Suppressor macrophage treated with lipopolysaccharide for 4 hours (primary cell): ENCODE measurements around the gene MBP.

Experiments used
- DNase-seq: peaks from one replicate; pipeline ENCODE4 v3.0.0-alpha.2; 2020

Gene MBP

GRCh38 chr18:77078690-77079070 lies 53.9 kb downstream of the MBP start:
- DNase-seq, result no peak

- no peak for DNase-seq
Measured at GRCh38 chr18:77077941-77078689, 54.5 kb downstream of the MBP start.

- no peak for DNase-seq
Measured at GRCh38 chr18:77077401-77077800, 55.2 kb downstream of the MBP start.

DNA sequence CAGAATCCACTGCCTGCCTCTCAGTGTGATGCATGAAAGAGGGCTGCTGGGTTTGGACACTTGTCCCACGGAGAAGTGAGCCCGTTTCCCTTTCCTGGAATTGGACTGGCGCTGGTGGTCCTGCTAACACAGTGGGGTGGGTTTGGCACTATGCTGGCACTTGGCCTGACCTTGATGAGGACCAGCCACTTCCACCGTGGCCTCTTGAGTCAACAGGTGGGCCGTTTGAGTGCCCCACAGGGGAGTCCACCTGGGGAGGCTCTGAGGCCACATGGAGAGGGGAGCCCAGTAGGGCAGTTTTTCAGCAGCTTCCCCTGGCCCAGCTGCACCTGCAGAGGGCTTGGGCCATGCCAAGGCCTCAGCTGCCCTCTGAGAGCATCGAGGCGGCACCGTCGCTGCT lies 56.5 kb downstream of the MBP start:
- no peak for DNase-seq

- DNase-seq, result no peak
Measured at GRCh38 chr18:77074431-77074830, 58.2 kb downstream of the MBP start.

- DNase-seq, result no peak
Measured at GRCh38 chr18:77073336-77074093, 59.1 kb downstream of the MBP start.

DNA sequence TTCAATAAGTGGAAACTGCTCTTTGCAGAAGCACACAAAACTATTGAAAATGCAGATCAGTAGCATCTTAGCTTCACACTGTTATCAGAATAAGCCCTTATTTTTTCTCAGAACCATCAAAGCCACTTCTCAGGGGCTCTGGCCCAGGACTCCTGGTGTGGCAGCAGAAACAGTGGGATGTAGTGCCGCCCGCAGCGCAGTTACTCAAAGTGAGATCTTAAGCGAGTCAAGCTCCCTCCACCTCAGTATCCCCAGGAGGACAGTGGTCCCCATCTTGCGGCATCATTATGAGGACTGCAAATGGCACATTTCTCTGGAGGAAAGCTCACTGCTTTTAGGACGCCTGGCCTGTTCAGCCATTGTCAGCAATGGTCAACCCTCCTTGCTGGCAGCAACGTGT lies 60.0 kb downstream of the MBP start:
- DNase-seq, result no peak

- peak; percentile 37 for DNase-seq
Measured at GRCh38 chr18:77071711-77072292, 60.8 kb downstream of the MBP start.

- no peak for DNase-seq
Measured at GRCh38 chr18:77071061-77071460, 61.5 kb downstream of the MBP start.

DNA sequence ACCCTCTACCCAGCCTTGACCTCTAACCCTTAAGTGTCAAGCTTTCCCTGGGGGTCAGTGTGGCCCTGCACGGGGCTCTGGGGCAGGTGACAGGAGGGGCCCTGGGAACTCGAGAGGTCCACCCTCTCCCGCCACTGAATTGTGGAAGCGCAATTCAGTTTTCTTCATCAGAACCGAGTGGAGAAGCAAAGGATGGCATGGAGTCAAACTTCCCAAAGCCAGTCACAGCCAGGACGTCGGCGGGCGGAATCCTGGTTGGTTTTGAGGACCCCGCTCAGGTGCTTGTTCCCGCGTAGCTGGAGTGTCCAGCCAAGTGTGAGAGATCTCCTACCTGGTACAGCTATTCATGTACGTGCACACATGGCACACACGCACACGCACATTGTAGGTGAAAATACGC lies 62.0 kb downstream of the MBP start:
- no peak for DNase-seq

GRCh38 chr18:77069931-77070330 lies 62.7 kb downstream of the MBP start:
- no peak for DNase-seq

DNA sequence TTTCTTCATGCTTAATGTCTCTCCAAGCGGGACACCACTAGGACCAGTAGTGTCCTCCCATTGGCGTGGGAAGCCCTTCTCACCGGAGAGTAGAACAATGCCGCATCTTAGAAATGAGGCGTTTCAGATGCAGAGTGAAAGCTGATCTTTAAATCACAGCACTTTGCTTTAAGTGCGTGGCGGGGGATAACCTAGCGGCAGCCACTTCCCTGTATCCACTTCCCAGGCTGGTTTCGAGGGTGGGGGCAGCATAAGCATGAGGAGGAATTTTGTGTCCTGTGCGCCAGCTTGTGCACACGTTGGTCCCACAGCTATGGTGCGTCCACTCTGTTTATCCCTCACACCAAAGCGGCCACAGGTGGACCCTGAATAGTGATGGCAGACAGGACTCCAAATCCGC lies 63.1 kb downstream of the MBP start:
- no peak for DNase-seq

DNA sequence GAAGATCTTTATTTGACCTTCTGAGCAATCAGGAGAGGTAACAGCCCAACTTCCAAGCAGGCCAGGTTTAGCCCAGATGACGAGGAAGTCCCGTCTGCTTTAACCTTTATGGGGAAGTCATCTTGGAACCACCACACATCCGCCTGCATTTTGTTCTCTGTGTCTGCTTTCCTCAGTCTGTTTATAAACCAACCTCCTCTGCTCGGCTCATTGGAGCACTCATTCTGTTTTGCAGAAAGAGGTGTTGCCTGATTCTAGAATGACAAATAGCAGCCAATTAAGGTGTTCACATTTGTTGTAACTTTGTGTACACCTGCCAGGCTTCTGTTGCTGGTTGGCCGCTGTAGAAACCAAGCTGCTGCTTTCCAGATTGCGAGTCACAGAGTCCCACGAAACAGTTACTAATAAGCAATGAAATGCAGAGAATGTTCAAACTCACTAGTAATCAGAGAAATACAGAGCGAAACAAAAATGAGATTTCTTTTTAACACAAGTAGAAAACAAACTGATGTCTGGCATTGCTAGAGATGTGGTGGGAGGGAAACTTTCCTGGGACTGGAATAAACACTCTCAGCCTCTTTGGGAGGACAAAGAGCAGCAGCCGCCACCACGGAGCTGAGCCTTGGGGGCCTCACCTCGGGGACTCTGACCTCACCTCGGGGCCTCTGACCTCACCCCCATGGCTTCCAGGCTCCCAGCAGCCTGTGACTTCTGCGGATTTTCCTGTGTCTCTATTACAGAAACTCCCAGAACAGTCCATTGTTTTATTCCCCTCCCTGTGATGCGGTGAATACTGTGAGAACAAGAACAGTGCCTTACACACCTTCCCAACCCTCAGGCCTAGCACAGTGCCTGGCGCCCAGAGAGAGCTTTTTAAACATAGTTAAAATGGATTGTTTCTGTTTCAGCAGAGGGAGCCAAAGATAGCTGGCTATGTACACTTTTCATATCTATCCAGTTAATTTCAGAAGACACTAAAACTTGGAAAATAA lies 64.0 kb downstream of the MBP start:
- DNase-seq, result peak; percentile 41

GRCh38 chr18:77067291-77068061 lies 65.1 kb downstream of the MBP start:
- peak; percentile 79 for DNase-seq

DNA sequence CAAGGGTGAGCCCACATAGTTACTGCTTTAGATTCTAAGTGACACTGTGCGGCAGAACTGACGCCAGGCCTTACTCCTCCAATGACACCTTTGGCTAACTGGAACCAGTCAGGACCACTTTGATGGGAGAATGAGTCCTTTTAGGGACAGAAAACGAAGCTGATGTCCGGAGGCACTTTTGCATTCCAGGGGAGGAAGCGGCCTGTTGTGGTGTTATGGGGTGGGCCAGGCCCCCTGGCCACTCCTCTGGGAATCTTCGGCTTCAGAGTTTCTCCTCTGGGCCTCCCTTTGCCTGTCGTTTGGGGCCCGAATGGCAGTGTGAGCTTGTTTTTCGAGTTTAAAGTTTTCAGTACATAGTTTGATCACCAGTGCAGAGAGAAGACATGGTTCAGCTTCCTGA lies 65.9 kb downstream of the MBP start:
- DNase-seq, result no peak

GRCh38 chr18:77066101-77066500 lies 66.5 kb downstream of the MBP start:
- no peak for DNase-seq

DNA sequence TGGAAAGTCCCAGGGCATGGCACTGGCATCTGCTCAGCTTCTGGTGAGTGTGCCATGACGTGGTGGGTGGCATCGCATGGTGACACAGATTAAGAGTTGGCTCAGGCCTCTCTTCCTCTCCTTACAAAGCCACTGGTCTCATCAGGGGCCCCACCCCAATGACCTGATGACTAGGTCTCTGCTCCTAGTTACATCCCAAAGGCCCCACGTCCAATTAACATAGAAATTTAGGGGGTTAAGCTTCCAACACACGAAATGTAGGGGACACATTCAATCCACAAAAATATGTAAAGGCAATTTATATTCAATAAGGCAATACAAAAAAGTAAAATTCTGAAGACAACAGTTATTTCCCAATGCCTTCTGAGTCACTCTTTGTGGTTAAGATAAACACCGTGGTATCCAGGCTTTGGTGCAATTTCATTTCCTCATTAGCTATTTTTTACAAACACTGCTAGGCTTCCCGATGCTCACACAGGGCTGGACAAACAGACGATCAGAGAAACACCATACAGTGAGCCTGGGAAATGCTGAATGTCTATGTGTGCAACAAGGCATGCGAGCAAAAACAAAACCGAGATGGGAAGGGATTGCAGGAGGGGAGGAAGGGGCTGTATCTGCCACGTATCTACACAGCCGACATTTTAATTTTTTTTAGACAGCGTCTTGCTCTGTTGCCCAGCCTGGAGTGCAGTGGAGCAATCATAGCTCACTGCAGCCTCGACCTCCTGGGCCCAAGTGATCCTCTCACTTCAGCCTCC lies 67.2 kb downstream of the MBP start:
- DNase-seq, result peak; percentile 97

DNA sequence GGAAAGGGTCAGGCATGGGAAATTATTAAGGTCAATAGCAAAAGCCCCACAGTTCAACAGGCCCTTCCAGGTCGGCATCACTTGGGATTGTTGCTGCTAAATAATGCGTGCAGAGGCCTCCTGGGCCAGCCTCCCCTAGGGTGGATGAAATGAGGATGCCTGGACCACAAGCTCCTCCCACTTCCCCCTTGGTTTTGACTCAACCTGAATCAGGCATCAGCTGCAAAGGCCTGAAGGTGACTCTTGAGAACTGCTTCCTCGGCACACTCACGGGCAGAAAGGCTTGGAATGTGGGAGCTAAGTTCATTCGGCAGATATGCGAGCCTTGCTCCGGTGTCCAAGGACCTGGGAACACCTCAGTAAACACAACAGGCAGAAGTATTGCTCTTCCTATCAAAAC lies 69.3 kb downstream of the MBP start:
- DNase-seq, result peak; percentile 83

DNA sequence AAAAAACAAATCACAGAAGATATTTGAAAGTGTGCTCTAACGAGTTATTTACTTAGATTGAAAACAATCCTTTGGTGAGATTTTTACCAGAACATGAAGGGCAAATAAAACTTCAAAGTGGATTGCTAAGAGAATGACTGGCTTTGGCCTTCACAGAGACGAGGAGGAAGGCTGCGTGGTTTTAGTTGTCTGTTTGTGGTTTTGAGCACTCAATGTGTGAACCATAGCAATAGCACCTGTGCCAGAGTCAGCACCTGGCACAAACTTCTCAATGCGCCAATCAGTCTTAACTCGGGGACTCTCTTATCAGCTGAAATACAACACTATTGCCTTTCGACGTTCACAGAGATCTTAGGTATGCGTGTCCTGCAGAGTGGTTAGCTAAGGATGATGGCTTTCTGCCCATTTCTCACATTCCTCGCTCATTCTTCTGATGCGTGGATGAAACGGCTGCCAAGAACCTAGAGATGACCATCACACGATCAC lies 70.0 kb downstream of the MBP start:
- no peak for DNase-seq

- DNase-seq, result peak; percentile 78
Measured at GRCh38 chr18:77061946-77062517, 70.6 kb downstream of the MBP start.
